HT-29 (cell line): ENCODE data around the gene GAPDH. TPM values are rescaled to one million over a fixed set of nuclear protein-coding genes. Genes with fewer than 3 reads are reported as not detected.
"Not testable (repeated sequence)": the region's sequence is repeated elsewhere in the genome, so short reads cannot be mapped to it uniquely, and the experiment has no call there.

Source experiments
- DNase-seq: peaks from one replicate; pipeline ENCODE4 v3.0.0-alpha.2; 2015; ENCODE audit warnings: low spot score
- total RNA-seq: library from RNA; depleted of rRNA; stranded (reverse); fragments of >200 nt; shearing (Covaris generic); gene quantifications from 2 replicates; pipeline ENCODE4 v1.2.3, GENCODE V29; 2014

The GAPDH gene
- total RNA-seq, 1 experiment from 2014 or later, result 6,490 TPM

GRCh38 chr12:6542209-6543009 lies 8.1 kb downstream of the GAPDH start:
- DNase-seq, result peak; percentile 65

GRCh38 chr12:6546016-6546415 lies 11.7 kb downstream of the GAPDH start:
- DNase-seq, result no peak

GRCh38 chr12:6547566-6547965 lies 13.2 kb downstream of the GAPDH start:
- DNase-seq, result no peak

DNA sequence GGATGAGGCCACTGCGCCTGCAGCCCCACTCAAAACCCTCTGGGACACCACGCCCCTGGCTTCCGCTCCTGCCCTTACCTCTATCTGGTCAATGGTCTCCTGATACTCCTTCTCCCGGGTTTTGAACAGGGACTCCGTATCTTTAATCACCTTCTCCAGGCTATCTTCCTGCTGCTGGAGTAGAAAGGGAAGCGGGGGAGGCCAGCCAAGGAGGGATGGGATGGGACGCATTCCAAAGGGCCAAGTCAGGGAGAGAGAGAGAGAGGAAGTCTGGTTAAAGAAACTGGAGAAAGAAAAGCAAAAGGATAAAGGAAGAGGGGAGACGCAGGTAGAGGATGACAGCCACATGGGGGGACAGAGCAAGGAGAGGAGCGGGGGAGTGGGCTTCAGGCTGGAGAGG lies 13.7 kb downstream of the GAPDH start:
- no peak for DNase-seq

DNA sequence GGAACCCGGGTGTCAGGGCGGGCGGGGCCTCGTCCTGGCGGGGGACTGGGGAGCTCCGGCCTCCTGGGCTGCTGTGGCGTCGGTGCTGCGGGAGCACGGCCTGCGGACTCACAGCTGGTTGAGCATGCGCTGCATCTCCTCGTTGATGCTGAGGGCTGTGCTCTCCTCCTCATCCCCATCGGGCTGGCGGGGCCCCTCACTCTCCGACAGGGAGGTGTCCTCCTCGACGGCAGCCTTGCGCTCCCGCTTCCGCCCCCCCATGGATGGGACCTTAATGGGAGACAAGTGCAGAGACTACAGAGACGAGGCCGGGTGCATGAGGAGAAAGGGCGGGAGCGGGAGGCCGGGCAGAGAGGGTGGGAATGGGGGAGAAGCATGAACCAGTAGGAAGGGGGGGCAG lies 14.2 kb downstream of the GAPDH start:
- DNase-seq, result no peak

GRCh38 chr12:6548966-6549683 lies 14.8 kb downstream of the GAPDH start:
- DNase-seq, result no peak

- no peak for DNase-seq
Measured at GRCh38 chr12:6549684-6550151, 15.4 kb downstream of the GAPDH start.

- peak; percentile 22 for DNase-seq
Measured at GRCh38 chr12:6550294-6551062, 16.2 kb downstream of the GAPDH start.

- DNase-seq, result no peak
Measured at GRCh38 chr12:6551063-6551461, 16.7 kb downstream of the GAPDH start.

DNA sequence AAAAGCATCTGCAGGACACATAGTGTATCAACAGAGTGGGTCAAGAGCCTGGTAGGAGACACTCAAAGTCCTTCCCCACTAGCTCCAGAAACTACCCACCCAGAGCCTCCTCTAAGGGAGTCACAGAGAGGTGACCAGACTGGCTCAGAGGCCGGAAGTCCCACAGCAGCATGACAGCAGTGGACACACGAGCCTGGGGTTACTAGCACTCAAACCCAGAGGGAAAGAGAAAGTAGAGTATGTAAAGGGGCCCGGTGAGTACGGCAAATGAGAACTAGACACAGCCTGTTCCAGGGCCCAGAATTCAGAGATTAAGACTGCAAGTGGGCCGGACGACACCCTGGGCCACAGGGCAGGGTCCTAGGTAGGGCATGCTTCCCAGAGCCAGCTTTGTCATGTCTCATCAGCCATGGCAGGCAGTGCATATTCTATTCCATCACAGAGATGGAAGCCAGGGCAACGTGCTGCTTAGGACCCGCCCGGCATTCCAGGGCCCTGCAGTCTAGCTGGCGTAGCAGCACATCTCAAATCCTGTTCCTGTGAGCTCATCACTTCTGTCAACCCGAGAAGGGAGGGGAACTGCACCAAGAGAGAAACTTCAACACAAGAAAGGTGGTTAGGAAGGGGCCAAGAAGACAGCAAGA lies 17.3 kb downstream of the GAPDH start:
- peak; percentile 46 for DNase-seq

- peak; percentile 39 for DNase-seq
Measured at GRCh38 chr12:6552140-6552551, 17.8 kb downstream of the GAPDH start.

DNA sequence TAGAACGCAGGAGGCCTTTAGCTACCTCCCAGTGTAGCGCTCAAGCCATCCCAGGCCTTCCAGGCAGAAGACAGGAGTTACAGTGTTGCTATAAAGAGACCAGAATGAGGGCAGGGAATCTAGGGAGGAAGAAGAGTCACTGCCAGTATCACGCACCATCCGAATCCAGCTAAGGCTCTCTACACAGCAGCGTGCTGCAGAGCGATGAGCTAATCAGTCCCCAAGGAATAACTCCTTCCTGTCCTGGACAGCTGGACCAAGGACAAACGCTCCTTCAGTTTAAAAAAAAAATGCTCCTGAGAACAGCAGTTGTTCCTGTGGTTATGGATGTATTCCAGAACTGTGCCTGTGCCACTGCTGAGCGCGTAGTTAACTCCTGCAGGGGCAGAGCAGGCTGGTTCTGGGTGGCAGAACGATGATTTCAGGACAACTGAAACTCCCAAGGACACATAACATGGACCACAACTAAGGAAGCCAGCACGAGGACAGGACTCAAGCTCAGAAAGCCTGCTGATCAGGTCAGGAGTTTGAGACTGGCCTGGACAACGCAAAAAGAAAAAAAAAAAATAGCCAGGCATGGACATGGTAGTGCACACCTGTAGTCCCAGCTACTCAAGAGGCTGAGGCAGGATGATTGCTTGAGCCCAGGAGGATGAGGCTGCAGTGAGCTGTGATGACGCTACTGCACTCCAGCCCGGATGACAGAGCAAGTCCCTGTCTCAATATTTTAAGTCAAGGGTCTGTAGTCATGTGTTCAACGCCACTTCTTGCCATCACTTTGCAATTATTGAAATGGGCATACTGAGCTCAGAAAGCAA lies 18.9 kb downstream of the GAPDH start:
- DNase-seq, result no peak

- peak; percentile 81 for DNase-seq
Measured at GRCh38 chr12:6554168-6555017, 20.1 kb downstream of the GAPDH start.

DNA sequence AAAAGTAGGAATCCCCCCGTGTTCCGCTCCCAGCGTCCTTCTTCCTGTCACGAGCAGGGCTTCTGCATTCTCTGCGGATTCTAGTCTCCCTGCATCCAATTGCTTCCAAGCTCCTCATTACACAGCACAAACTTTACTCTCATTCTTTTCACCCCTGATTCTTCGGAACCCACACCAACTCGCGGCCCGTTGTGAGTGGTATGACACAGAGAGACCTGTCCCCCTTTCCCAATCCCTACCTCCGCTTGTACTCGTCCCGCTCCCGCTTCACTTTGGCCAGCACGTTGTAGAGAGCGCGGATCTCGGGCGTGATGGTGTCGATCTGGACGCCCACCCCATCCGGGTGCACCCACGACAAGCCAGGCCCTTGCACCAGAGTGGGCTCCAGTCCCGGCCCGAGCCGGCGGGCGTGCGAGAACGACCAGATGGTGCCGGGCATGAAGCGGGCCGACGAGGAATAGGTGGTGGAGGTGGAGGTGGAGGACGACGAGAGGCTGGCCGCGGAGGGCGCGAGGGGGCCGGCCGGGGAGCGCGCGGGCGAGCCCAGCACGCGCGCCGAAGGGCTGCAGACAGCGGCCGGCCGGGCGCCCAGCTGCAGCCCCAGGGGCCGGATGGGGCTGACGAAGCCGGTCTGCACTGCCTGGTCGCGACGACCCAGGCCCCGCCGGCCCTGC lies 20.8 kb downstream of the GAPDH start:
- no peak for DNase-seq

GRCh38 chr12:6556496-6556817 lies 22.1 kb downstream of the GAPDH start:
- not testable (repeated sequence) for DNase-seq

DNA sequence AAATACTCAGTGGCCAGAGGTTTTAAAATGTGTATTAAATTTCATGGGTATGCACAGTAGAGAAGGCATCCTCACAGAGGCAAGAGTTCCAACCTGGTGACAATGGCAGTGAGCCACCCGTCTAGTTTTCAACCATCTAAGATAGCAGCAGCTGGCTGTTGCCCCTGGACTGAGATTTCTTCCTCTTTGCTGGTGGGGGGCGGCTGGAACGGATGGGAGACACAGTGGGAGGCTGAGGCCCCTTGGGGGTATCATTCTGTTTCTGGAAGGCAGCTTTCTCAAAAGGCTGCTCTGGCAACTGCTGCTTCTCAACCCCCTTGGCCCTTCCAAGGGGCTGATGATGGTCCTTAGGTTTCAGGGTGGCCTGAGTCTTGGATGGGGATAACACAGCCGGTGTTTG lies 22.5 kb downstream of the GAPDH start:
- DNase-seq, result no peak

DNA sequence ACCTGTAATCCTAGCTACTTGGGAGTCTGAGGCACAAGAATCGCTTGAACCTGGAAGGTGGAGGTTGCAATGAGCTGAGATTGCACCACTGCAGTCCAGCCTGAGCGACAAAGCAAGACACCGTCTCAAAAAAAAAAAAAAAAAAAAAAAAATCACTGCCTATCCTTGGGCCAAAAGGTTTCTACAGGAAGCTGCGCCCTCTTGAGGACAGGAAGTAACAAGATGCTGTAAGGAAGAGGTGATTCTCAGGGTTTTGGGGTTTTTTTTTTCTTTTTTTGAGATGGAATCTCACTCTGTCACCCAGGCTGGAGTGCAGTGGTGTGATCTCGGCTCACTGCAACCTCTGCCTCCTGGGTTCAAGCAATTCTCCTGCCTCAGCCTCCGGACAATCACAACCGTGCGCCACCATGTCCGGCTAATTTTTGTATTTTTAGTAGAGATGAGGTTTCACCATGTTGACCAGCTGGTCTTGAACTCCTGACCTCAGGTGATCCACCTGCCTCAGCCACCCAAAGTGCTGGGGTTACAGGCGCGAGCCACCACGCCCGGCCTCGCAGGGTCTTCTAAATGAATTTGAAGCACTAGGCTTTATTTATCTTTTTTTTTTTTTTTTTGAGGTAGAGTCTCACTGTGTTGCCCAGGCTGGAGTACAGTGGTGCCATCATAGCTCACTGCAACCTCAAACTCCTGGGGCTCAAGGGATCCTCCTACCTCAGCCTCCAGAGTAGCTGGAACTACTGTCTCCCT lies 23.9 kb downstream of the GAPDH start:
- peak; percentile 62 for DNase-seq

DNA sequence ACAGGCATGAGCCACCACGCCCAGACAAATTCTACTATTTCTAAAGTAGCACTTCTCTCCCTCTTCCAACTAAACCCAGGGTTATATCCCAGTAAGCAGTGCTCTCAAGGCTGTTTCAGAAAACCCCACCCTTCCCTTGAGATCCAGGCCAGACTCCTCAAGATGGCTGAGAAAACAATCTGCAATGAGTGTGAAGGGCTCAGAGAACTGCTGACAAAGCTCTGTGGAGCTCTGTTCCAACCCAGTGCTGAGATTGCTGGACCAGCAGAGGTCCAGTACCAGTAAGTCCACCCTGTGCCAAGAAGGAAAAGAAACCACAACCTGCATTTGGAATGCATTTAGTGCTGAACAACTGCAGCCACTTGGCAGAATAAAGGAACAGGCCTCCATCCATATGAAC lies 25.2 kb downstream of the GAPDH start:
- no peak for DNase-seq
